Measurements from ENCODE around the gene TBC1D21. TPM values are rescaled to one million over a fixed set of nuclear protein-coding genes. Genes with fewer than 3 reads are reported as not detected.

TBC1D21 gene
- total RNA-seq, 1 donor from 2014 or later: not detected

GRCh38 chr15:73894133-73894814, 20.9 kb downstream of the TBC1D21 start:
- TF ChIP-seq, protein P1, sequence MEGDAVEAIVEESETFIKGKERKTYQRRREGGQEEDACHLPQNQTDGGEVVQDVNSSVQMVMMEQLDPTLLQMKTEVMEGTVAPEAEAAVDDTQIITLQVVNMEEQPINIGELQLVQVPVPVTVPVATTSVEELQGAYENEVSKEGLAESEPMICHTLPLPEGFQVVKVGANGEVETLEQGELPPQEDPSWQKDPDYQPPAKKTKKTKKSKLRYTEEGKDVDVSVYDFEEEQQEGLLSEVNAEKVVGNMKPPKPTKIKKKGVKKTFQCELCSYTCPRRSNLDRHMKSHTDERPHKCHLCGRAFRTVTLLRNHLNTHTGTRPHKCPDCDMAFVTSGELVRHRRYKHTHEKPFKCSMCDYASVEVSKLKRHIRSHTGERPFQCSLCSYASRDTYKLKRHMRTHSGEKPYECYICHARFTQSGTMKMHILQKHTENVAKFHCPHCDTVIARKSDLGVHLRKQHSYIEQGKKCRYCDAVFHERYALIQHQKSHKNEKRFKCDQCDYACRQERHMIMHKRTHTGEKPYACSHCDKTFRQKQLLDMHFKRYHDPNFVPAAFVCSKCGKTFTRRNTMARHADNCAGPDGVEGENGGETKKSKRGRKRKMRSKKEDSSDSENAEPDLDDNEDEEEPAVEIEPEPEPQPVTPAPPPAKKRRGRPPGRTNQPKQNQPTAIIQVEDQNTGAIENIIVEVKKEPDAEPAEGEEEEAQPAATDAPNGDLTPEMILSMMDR (IDR thresholded peaks at IDR 0.05): no peak
- Mint-ChIP-seq H3K27ac (ENCODE audit: unreplicated experiment) (no peak overlapping the region), H3K4me3 (ENCODE audit: unreplicated experiment) (no peak overlapping the region), H3K4me1 (ENCODE audit: unreplicated experiment) (peaks cover 18% of the 10 kb centered on the region), H3K9me3 (ENCODE audit: unreplicated experiment) (no peaks in the 10 kb centered on the region), H3K36me3 (ENCODE audit: unreplicated experiment) (no peaks in the 10 kb centered on the region), H3K27me3 (ENCODE audit: unreplicated experiment) (peaks cover 19% of the 10 kb centered on the region)
- no peak for DNase-seq (ENCODE audit: extremely low spot score, unreplicated experiment)

DNA sequence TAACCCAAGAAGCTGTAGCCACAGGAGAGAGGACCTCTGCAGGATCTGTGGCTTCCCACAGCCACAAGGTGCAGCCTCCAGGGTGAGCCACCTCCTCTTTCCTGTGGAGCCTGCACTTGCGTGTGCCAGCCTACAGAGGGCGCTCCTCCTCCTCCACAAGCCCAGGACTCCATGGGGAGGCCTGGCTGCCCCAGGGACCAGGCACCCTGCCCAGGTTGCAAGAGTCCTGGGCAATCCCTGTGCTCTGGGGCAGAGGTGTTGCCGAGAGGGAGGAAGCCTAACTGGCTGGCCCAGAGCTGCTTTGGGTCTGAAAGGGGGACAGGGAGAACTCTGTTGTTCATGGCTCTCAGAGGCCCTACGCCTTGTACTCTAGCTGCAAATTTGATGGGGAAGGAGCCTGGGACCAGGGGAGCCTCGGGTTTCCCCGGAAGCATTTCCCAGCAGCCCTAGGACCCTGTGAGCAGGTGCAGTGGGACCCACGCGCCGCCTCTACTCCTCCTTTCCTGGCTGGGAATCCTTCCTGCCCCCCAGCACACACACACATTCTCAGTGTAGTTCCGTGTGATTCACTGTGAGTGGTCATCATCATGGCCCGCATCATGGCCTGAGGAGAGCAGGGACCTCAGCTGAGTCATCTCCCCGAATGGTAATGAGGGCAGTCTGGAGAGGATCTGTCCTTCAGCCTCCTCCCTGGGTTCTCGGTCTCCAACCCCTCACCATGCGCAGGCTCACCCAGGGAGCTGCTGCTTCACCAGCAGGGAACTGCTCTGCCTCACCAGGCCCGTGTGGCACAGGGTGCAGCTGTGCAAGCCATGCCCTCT, 24.3 kb downstream of the TBC1D21 start:
- no peak for DNase-seq (ENCODE audit: extremely low spot score, unreplicated experiment)
- H3K27ac Mint-ChIP-seq (ENCODE audit: unreplicated experiment): peak overlapping the region; percentile 49
- no peak overlapping the region for H3K4me3 Mint-ChIP-seq (ENCODE audit: unreplicated experiment)
- TF ChIP-seq, protein P1 (IDR thresholded peaks at IDR 0.05): peak; percentile 94
- peaks cover 35% of the 10 kb centered on the region for H3K4me1 Mint-ChIP-seq (ENCODE audit: unreplicated experiment)
- H3K36me3 Mint-ChIP-seq (ENCODE audit: unreplicated experiment): no peaks in the 10 kb centered on the region
- H3K9me3 Mint-ChIP-seq (ENCODE audit: unreplicated experiment): no peaks in the 10 kb centered on the region
- no peaks in the 10 kb centered on the region for H3K27me3 Mint-ChIP-seq (ENCODE audit: unreplicated experiment)

DNA sequence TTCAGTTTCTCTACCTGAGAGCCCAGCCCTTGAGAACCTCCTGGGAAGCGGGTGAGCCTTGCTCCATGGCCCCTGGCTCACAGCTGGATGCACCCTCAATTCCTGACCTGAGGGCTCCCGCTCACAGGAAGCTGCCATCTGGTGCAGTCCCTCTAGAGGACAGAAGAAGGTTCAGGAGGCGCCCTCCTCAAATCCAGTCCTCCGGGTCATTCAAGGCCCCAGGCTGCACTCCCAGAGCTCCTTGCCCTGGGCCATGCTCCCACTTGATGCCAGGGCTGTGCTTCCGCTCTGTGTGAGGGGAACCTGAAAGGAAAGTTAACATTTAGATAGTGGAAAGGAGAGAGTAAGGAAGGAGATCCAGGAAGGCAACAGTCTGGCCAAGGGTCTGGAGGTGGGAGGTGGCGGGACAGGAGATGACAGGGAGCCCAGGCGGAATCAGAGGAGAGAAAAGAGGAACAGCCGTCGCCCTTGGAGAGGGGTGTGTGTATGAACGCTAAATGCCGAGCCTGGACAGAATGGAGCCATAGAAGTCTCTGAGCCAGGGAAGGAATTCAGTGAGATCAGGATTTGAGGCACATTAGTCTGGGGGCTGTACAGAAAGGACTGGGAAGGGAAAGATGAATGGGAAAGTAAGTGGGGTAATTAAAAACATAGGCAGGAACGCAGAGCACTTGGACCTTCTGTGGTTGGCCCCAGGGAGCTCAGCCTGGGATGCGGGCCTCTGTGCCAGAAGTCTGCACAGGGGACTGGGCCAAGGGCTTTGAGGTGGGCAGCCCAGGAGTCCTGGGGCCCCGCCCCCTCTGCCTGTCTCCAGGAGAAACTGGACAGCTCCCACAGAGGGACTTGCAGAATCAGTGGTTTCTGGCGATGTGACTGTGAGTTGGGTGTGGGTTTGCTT, 26.1 kb downstream of the TBC1D21 start:
- no peaks in the 10 kb centered on the region for H3K27me3 Mint-ChIP-seq (ENCODE audit: unreplicated experiment)
- peaks cover 38% of the 10 kb centered on the region for H3K4me1 Mint-ChIP-seq (ENCODE audit: unreplicated experiment)
- TF ChIP-seq, protein P1 (IDR thresholded peaks at IDR 0.05): no peak
- no peak for DNase-seq (ENCODE audit: extremely low spot score, unreplicated experiment)
- no peaks in the 10 kb centered on the region for H3K9me3 Mint-ChIP-seq (ENCODE audit: unreplicated experiment)
- no peaks in the 10 kb centered on the region for H3K36me3 Mint-ChIP-seq (ENCODE audit: unreplicated experiment)
- no peak overlapping the region for H3K4me3 Mint-ChIP-seq (ENCODE audit: unreplicated experiment)
- H3K27ac Mint-ChIP-seq (ENCODE audit: unreplicated experiment): peak overlapping the region; percentile 29

DNA sequence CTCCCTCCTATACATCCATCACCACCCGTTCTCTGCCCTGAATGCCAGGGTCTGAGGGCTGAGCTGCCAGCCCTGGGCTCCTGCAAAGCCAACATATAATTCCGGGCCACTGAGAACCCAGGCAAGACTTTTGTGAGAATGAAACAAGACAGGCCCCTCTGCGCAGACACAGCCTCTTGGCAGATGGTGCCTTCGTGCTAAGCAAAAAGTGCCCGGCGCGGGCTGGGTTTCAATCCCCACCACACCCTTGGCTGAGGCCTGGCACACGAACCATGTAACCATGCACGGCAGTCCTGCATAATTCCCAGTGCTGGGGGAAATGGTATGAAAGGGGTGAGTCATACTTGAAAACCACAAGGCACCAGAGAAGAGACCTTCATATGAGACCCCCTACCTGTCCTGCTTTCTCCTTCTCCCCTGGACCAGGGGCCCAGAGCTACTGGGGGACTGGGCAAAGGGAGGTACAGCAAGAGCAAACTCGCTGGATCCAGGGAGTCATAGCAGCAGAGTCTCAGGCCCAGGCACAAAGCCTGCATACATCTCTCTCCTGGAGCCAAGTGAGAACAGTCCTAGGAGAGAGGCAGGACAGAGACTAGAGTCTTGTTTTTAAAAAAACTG, 26.8 kb downstream of the TBC1D21 start:
- H3K27me3 Mint-ChIP-seq (ENCODE audit: unreplicated experiment): no peaks in the 10 kb centered on the region
- peaks cover 3% of the 10 kb centered on the region for H3K36me3 Mint-ChIP-seq (ENCODE audit: unreplicated experiment)
- DNase-seq (ENCODE audit: extremely low spot score, unreplicated experiment): no peak
- H3K4me1 Mint-ChIP-seq (ENCODE audit: unreplicated experiment): peaks cover 38% of the 10 kb centered on the region
- H3K27ac Mint-ChIP-seq (ENCODE audit: unreplicated experiment): no peak overlapping the region
- no peak overlapping the region for H3K4me3 Mint-ChIP-seq (ENCODE audit: unreplicated experiment)
- no peaks in the 10 kb centered on the region for H3K9me3 Mint-ChIP-seq (ENCODE audit: unreplicated experiment)
- TF ChIP-seq, protein P1 (IDR thresholded peaks at IDR 0.05): no peak

Measured in osteocyte (in vitro differentiated cells).